ENCODE results near the gene MYO10. TPM values are rescaled to one million over a fixed set of nuclear protein-coding genes. Genes with fewer than 3 reads are reported as not detected.

MYO10 gene
- total and polyA plus RNA-seq, 2 of the 8 experiments (the other 6 are each of a cell fraction or from before 2014, with no cell fraction given) = 21.5 to 107 TPM

GRCh38 chr5:16618138-16618897, 317.8 kb downstream of the MYO10 start:
- H3K18ac ChIP-seq (ENCODE audit: extremely low read depth, low read length) = no peak overlapping the region
- H3K56ac ChIP-seq (replicated peaks; ENCODE audit: insufficient read length, low read depth, low read length) = no peak overlapping the region
- H3K9ac ChIP-seq (replicated peaks in 1 of 4; ENCODE audit: extremely low read depth in 1 of 4, low read depth in 3 of 4, low read length in 3 of 4) = no peak overlapping the region
- 63% methylated on average over 10 of the region's 10 CpGs; no CpG with 5 or more reads in 1 of the 2 experiments for WGBS, 2 experiments (ENCODE audit: extremely low coverage in 1 of 2, insufficient coverage in 1 of 2, insufficient read length in 1 of 2, insufficient replicate concordance in 2 of 2, low coverage in 1 of 2, low lambda C conversion rate in 2 of 2, missing lambda C conversion rate in 1 of 2)
- H3K4me1 ChIP-seq (replicated peaks in 1 of 4; ENCODE audit: control insufficient read depth in 3 of 4, insufficient read depth in 4 of 4, low read length in 3 of 4) = peaks cover 4 to 15% (median 8%) of the 10 kb centered on the region in 4 experiments
- H3K36me3 ChIP-seq (ENCODE audit: control insufficient read depth in 2 of 4, insufficient read depth in 4 of 4, low read length in 3 of 4) = no peaks in the 10 kb centered on the region
- no peak overlapping the region for H2BK5ac ChIP-seq (ENCODE audit: low read depth, low read length)
- no peak overlapping the region for H3K27ac ChIP-seq (ENCODE audit: low read depth, low read length)
- H3K9me3 ChIP-seq (ENCODE audit: insufficient read depth in 2 of 2, low read depth in 1 of 2, low read length in 1 of 2) = no peaks in the 10 kb centered on the region
- H4K20me1 ChIP-seq (replicated peaks in 1 of 2; ENCODE audit: control insufficient read depth in 1 of 2, insufficient read depth in 2 of 2, low read length in 2 of 2) = no peaks in the 10 kb centered on the region
- TF ChIP-seq SAP30 (IDR thresholded peaks at IDR 0.05; ENCODE audit: insufficient read depth, insufficient replicate concordance, low read length) = no peak
- TF ChIP-seq HDAC6 (IDR thresholded peaks at IDR 0.05; ENCODE audit: low read depth, low read length) = no peak
- peaks cover 7 to 37% (median 27%) of the 10 kb centered on the region in 4 experiments for H3K27me3 ChIP-seq (replicated peaks in 1 of 4; ENCODE audit: control insufficient read depth in 3 of 4, extremely low read depth in 1 of 4, insufficient read depth in 3 of 4, low read length in 3 of 4)
- H2BK12ac ChIP-seq (ENCODE audit: low read depth, low read length) = no peak overlapping the region
- DNase-seq (ENCODE audit: low read depth in 1 of 2, low spot score in 2 of 2) (no peak), FAIRE-seq (no peak)
- H3K4me3 ChIP-seq (ENCODE audit: extremely low read depth in 1 of 4, insufficient read depth in 2 of 4, low read depth in 3 of 4, low read length in 4 of 4) = no peak overlapping the region
- H2BK15ac ChIP-seq (ENCODE audit: low read length) = no peak overlapping the region
- no peak overlapping the region for H4K5ac ChIP-seq (ENCODE audit: insufficient read length, low read depth, low read length)
- H3K4me2 ChIP-seq (ENCODE audit: insufficient read depth in 1 of 2, low read depth in 2 of 2, low read length in 2 of 2) = peak overlapping the region; percentile 71 to 94; a peak in 2 of 4 replicates
- no peaks in the 10 kb centered on the region for H3K79me1 ChIP-seq (ENCODE audit: low read depth, low read length)
- H4K91ac ChIP-seq (replicated peaks; ENCODE audit: insufficient read length, low read length) = no peak overlapping the region
- ChIA-PET POLR2A (ENCODE audit: partially characterized antibody) (interaction anchor here (0.7 kb wide), 1 partner anchor 43 kb away, joined by 3 read pairs; no protein-coding TSS in a partner anchor), CTCF (ENCODE audit: partially characterized antibody) (interaction anchor here (0.6 to 1.6 kb wide), 2 partner anchors 85 to 128 kb away, joined by 3 to 4 read pairs; no protein-coding TSS in a partner anchor)
- H4K8ac ChIP-seq (ENCODE audit: extremely low read depth, insufficient read depth, low read length) = no peak overlapping the region
- no peak overlapping the region for H3K14ac ChIP-seq (ENCODE audit: insufficient read length)
- H2BK20ac ChIP-seq (ENCODE audit: low read length) = no peak overlapping the region
- no peak overlapping the region for H2BK120ac ChIP-seq (replicated peaks; ENCODE audit: low read depth, low read length)
- H3K23me2 ChIP-seq (ENCODE audit: low read depth, low read length) = peaks cover 16% of the 10 kb centered on the region
- H3K23ac ChIP-seq (ENCODE audit: insufficient read length) = no peak overlapping the region
- no peak overlapping the region for H2AK5ac ChIP-seq (ENCODE audit: low read depth, low read length)
- H2AFZ ChIP-seq (ENCODE audit: low read length) = no peak overlapping the region
- H3K4ac ChIP-seq (replicated peaks; ENCODE audit: insufficient read length, low read depth, low read length) = no peak overlapping the region
- no peaks in the 10 kb centered on the region for H3K79me2 ChIP-seq (ENCODE audit: control insufficient read depth in 1 of 2, insufficient read depth in 2 of 2, low read length in 2 of 2)
